HEK293 (cell line): Measurements from ENCODE around the gene PKNOX2.

Source experiments
- CTCF ChIA-PET: fragments of 350-600 bp; formaldehyde crosslinking; extraction: SDS; loops from one replicate; lab custom pipeline; 2021; ENCODE audit warnings: antibody characterized with exemption; lab: Yijun Ruan, JAX
- POLR2A ChIA-PET: fragments of 300-600 bp; formaldehyde crosslinking; extraction: SDS; loops from one replicate; lab custom pipeline; 2020; ENCODE audit warnings: antibody characterized with exemption, inconsistent platforms; lab: Yijun Ruan, JAX
- H3K27ac ChIP-seq: fragments of 200-500 bp; sonication (Bioruptor generic); 2 replicates; pipeline ENCODE4 v1.5.1; 2014; ENCODE audit warnings: low read depth, low read length, control low read depth, inconsistent platforms; ENCODE audit errors: extremely low read depth
- H3K36me3 ChIP-seq, 2 experiments: fragments of 200-500 bp in 1 of 2; sonication (Bioruptor generic) in 1 of 2; 1 replicate in 1 of 2; 2 replicates in 1 of 2; pipeline ENCODE4 v1.5.1; 2014 to 2017; ENCODE audit warnings: inconsistent platforms in 2 of 2, low read length in 2 of 2; ENCODE audit not compliant: control insufficient read depth in 2 of 2, insufficient read depth in 1 of 2
- H3K4me1 ChIP-seq: fragments of 200-500 bp; sonication (Bioruptor generic); 2 replicates; pipeline ENCODE4 v1.5.1; 2014; ENCODE audit warnings: mild to moderate bottlenecking, low read length, inconsistent platforms; ENCODE audit not compliant: control insufficient read depth, insufficient read depth
- H3K4me3 ChIP-seq: 2 replicates; pipeline ENCODE4 v1.5.1; 2011; ENCODE audit warnings: low read depth, mild to moderate bottlenecking, control low read depth, low read length, moderate library complexity
- H3K9me3 ChIP-seq: fragments of 200-500 bp; sonication (Bioruptor generic); 2 replicates; pipeline ENCODE4 v1.5.1; 2014; ENCODE audit warnings: low read depth, low read length, inconsistent platforms; ENCODE audit not compliant: control insufficient read depth, insufficient read depth
- GLIS2 ChIP-seq: fragments of 450-650 bp; formaldehyde crosslinking; IDR thresholded peaks from 2 replicates; pipeline ENCODE4 v1.5.1; 2016; ENCODE audit warnings: missing biosample characterization, missing genetic modification characterization
- OVOL3 ChIP-seq: fragments of 450-650 bp; formaldehyde crosslinking; IDR thresholded peaks from 2 replicates; pipeline ENCODE4 v1.5.1; 2016; ENCODE audit warnings: missing biosample characterization, missing genetic modification characterization
- YY1 ChIP-seq: fragments of 450-650 bp; formaldehyde crosslinking; IDR thresholded peaks from 2 replicates; pipeline ENCODE4 v1.5.1; 2018; ENCODE audit warnings: missing biosample characterization, missing genetic modification characterization
- ZBTB17 ChIP-seq: fragments of 450-650 bp; formaldehyde crosslinking; IDR thresholded peaks from 2 replicates; pipeline ENCODE4 v1.5.1; 2016; ENCODE audit warnings: missing biosample characterization, missing genetic modification characterization
- ZNF121 ChIP-seq: fragments of 450-650 bp; formaldehyde crosslinking; IDR thresholded peaks from 2 replicates; pipeline ENCODE4 v1.5.1; 2016; ENCODE audit warnings: missing biosample characterization, missing genetic modification characterization
- ZNF140 ChIP-seq: fragments of 450-650 bp; formaldehyde crosslinking; IDR thresholded peaks from 2 replicates; pipeline ENCODE4 v1.5.1; 2016; ENCODE audit warnings: missing biosample characterization, missing genetic modification characterization
- ZNF157 ChIP-seq: fragments of 450-650 bp; formaldehyde crosslinking; IDR thresholded peaks from 2 replicates; pipeline ENCODE4 v1.5.1; 2016; ENCODE audit warnings: missing biosample characterization, missing genetic modification characterization
- ZNF248 ChIP-seq: fragments of 450-650 bp; formaldehyde crosslinking; IDR thresholded peaks from 2 replicates; pipeline ENCODE4 v1.5.1; 2017; ENCODE audit warnings: missing biosample characterization, missing genetic modification characterization
- ZNF302 ChIP-seq: fragments of 450-650 bp; formaldehyde crosslinking; IDR thresholded peaks from 2 replicates; pipeline ENCODE4 v1.5.1; 2016; ENCODE audit warnings: missing biosample characterization, missing genetic modification characterization, low read depth
- ZNF473 ChIP-seq: fragments of 450-650 bp; formaldehyde crosslinking; IDR thresholded peaks from 2 replicates; pipeline ENCODE4 v1.5.1; 2017; ENCODE audit warnings: missing biosample characterization, missing genetic modification characterization
- ZNF529 ChIP-seq: fragments of 450-650 bp; formaldehyde crosslinking; IDR thresholded peaks from 2 replicates; pipeline ENCODE4 v1.5.1; 2017; ENCODE audit warnings: missing genetic modification characterization, missing biosample characterization; ENCODE audit not compliant: insufficient replicate concordance
- ZNF571 ChIP-seq: fragments of 450-650 bp; formaldehyde crosslinking; IDR thresholded peaks from 2 replicates; pipeline ENCODE4 v1.5.0; 2017; ENCODE audit warnings: missing biosample characterization, missing genetic modification characterization
- ZNF596 ChIP-seq: fragments of 450-650 bp; IDR thresholded peaks from 2 replicates; pipeline ENCODE4 v1.5.0; 2018; ENCODE audit warnings: missing biosample characterization, mild to moderate bottlenecking, missing genetic modification characterization, moderate library complexity
- ZNF610 ChIP-seq: fragments of 450-650 bp; formaldehyde crosslinking; IDR thresholded peaks from 2 replicates; pipeline ENCODE4 v1.5.1; 2016; ENCODE audit warnings: missing biosample characterization, missing genetic modification characterization, borderline replicate concordance
- TF ChIP-seq, protein P1 (sequence below): sonication (generic); formaldehyde crosslinking; IDR thresholded peaks from 2 replicates; pipeline ENCODE4 v1.8.1; 2022; ENCODE audit warnings: mild to moderate bottlenecking, moderate library complexity, missing genetic modification reagents
- TF ChIP-seq, protein P2 (sequence below): fragments of 450-650 bp; formaldehyde crosslinking; IDR thresholded peaks from 2 replicates; pipeline ENCODE4 v1.5.1; 2016; ENCODE audit warnings: missing biosample characterization, missing genetic modification characterization
- TF ChIP-seq, protein P3 (sequence below): fragments of 450-650 bp; formaldehyde crosslinking; IDR thresholded peaks from 2 replicates; pipeline ENCODE4 v1.5.1; 2016; ENCODE audit warnings: missing biosample characterization, missing genetic modification characterization
- TF ChIP-seq, protein P4 (sequence below): fragments of 450-650 bp; formaldehyde crosslinking; IDR thresholded peaks from 2 replicates; pipeline ENCODE4; 2016; ENCODE audit warnings: missing biosample characterization, missing genetic modification characterization
- TF ChIP-seq, protein P5 (sequence below): fragments of 450-650 bp; formaldehyde crosslinking; IDR thresholded peaks from 2 replicates; pipeline ENCODE4 v1.5.1; 2016; ENCODE audit warnings: missing biosample characterization, missing genetic modification characterization
- TF ChIP-seq, protein P6 (sequence below): fragments of 450-650 bp; formaldehyde crosslinking; IDR thresholded peaks from 2 replicates; pipeline ENCODE4 v1.5.1; 2017; ENCODE audit warnings: missing biosample characterization, missing genetic modification characterization

The PKNOX2 gene

DNA sequence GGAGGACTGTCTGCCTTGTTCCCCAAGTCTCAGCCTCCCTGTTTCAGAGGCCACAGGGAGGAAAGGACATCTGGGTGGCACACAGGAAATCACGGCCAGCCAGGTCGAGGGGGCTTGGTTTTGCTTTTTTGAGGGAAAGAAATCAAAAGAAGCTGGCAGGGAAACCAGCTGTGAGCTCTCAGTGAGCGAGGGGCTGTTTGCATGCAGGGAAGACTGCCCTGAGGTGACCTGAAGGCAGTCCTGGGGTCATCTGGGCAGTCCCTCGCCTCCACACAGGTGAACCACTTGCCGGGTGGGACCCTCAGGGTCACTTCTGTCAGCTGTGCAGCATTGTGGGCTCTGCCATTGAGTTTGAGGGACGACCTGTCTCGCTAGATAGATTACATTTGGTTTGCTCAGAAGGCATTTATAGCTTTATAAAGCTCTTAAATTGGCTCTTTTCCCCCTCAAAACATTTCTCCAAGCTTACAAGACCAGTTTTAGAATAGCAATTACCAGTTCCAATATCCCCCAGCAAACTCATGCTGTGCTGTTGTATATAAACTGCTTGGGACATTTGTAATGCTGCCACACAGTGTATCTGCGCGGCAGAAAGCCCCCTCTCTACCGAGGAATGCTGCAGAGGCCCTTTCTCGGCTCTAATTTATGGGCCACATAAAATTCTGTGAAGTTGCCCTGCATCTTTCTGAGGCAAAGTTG, 28.3 kb downstream of the PKNOX2 start:
- ChIA-PET POLR2A (interaction anchor here (0.6 kb wide), 1 partner anchor 182 kb away, joined by 6 read pairs; no protein-coding TSS in a partner anchor), CTCF (interaction anchor here (0.5 kb wide), 1 partner anchor 10 kb away, joined by 3 read pairs; no protein-coding TSS in a partner anchor)
- TF ChIP-seq, protein P1, sequence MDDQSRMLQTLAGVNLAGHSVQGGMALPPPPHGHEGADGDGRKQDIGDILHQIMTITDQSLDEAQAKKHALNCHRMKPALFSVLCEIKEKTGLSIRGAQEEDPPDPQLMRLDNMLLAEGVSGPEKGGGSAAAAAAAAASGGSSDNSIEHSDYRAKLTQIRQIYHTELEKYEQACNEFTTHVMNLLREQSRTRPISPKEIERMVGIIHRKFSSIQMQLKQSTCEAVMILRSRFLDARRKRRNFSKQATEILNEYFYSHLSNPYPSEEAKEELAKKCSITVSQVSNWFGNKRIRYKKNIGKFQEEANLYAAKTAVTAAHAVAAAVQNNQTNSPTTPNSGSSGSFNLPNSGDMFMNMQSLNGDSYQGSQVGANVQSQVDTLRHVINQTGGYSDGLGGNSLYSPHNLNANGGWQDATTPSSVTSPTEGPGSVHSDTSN (CRISPR knock-in tag) = no peak
- TF ChIP-seq YY1 (tag by site-specific recombination) (no peak), ZNF248 (no peak), ZBTB17 (tag by site-specific recombination) (no peak), ZNF571 (no peak), ZNF121 (tag by site-specific recombination) (no peak), ZNF529 (no peak), ZNF473 (tag by site-specific recombination) (no peak), GLIS2 (tag by site-specific recombination) (no peak), ZNF596 (tag by site-specific recombination) (no peak), OVOL3 (tag by site-specific recombination) (no peak), ZNF157 (no peak), ZNF302 (tag by site-specific recombination) (no peak)
- TF ChIP-seq, protein P2, sequence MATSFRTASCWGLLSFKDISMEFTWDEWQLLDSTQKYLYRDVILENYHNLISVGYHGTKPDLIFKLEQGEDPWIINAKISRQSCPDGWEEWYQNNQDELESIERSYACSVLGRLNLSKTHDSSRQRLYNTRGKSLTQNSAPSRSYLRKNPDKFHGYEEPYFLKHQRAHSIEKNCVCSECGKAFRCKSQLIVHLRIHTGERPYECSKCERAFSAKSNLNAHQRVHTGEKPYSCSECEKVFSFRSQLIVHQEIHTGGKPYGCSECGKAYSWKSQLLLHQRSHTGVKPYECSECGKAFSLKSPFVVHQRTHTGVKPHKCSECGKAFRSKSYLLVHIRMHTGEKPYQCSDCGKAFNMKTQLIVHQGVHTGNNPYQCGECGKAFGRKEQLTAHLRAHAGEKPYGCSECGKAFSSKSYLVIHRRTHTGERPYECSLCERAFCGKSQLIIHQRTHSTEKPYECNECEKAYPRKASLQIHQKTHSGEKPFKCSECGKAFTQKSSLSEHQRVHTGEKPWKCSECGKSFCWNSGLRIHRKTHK (tag by site-specific recombination) = no peak
- TF ChIP-seq, protein P3, sequence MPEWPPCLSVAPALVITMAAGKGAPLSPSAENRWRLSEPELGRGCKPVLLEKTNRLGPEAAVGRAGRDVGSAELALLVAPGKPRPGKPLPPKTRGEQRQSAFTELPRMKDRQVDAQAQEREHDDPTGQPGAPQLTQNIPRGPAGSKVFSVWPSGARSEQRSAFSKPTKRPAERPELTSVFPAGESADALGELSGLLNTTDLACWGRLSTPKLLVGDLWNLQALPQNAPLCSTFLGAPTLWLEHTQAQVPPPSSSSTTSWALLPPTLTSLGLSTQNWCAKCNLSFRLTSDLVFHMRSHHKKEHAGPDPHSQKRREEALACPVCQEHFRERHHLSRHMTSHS (tag by site-specific recombination) = no peak
- TF ChIP-seq, protein P4, sequence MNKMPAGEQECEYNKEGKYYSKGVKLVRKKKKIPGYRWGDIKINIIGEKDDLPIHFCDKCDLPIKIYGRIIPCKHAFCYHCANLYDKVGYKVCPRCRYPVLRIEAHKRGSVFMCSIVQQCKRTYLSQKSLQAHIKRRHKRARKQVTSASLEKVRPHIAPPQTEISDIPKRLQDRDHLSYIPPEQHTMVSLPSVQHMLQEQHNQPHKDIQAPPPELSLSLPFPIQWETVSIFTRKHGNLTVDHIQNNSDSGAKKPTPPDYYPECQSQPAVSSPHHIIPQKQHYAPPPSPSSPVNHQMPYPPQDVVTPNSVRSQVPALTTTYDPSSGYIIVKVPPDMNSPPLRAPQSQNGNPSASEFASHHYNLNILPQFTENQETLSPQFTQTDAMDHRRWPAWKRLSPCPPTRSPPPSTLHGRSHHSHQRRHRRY = no peak
- TF ChIP-seq, protein P5, sequence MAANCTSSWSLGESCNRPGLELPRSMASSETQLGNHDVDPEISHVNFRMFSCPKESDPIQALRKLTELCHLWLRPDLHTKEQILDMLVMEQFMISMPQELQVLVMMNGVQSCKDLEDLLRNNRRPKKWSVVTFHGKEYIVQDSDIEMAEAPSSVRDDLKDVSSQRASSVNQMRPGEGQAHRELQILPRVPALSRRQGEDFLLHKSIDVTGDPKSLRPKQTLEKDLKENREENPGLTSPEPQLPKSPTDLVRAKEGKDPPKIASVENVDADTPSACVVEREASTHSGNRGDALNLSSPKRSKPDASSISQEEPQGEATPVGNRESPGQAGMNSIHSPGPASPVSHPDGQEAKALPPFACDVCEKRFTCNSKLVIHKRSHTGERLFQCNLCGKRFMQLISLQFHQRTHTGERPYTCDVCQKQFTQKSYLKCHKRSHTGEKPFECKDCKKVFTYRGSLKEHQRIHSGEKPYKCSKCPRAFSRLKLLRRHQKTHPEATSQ (tag by site-specific recombination) = no peak
- Histone ChIP-seq H3K9me3 (no peaks in the 10 kb centered on the region), H3K4me3 (no peak overlapping the region), H3K27ac (no peak overlapping the region), H3K4me1 (no peaks in the 10 kb centered on the region), H3K36me3 (peaks cover 0 to 7% of the 10 kb centered on the region in 2 experiments; a peak in 1 of 3 replicates)

DNA sequence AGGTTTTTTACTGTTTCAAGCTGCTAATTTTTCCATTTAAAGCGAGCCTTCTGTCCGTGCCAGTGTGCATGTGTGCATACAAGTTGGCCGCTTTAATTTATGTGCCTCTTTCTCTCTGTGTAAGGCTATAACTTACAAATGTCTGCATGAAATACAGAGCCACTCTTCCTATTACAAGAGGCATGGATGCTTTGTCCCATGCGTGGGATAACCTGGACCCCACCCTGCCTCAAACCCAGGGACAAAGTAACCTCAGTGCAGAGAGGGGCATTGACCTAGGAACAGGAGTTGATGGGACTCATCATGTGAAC, 28.8 kb downstream of the PKNOX2 start:
- ChIA-PET POLR2A (interaction anchor here (0.6 kb wide), 1 partner anchor 181 kb away, joined by 6 read pairs; no protein-coding TSS in a partner anchor), CTCF (interaction anchor here (0.5 kb wide), 1 partner anchor 375 kb away, joined by 6 read pairs; no protein-coding TSS in a partner anchor)
- Histone ChIP-seq H3K9me3 (no peaks in the 10 kb centered on the region), H3K36me3 (peaks cover 0 to 7% of the 10 kb centered on the region in 2 experiments; a peak in 1 of 3 replicates), H3K4me1 (no peaks in the 10 kb centered on the region), H3K4me3 (no peak overlapping the region), H3K27ac (no peak overlapping the region)
- TF ChIP-seq, protein P6, sequence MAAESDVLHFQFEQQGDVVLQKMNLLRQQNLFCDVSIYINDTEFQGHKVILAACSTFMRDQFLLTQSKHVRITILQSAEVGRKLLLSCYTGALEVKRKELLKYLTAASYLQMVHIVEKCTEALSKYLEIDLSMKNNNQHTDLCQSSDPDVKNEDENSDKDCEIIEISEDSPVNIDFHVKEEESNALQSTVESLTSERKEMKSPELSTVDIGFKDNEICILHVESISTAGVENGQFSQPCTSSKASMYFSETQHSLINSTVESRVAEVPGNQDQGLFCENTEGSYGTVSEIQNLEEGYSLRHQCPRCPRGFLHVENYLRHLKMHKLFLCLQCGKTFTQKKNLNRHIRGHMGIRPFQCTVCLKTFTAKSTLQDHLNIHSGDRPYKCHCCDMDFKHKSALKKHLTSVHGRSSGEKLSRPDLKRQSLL (tag by site-specific recombination) = no peak
- TF ChIP-seq ZNF610 (no peak), ZNF140 (tag by site-specific recombination) (no peak)
